A549 (cell line): ENCODE measurements around the gene LHX4. TPM values are rescaled to one million over a fixed set of nuclear protein-coding genes. Genes with fewer than 3 reads are reported as not detected.

ENCODE experiments used
- ATAC-seq, 2 experiments: fragments of 200-7000 bp in 1 of 2; fragments of >200 bp in 1 of 2; cut with Nextera tagmentation in 1 of 2; cut with Tn5 transposase in 1 of 2; 3 replicates each; pipeline versions ENCODE4 v1.8.0 to v1.9.1; 2018 to 2020; ENCODE audit warnings: mild to moderate bottlenecking in 1 of 2, moderate library complexity in 1 of 2
- CTCF ChIA-PET: fragments of 300-600 bp; sonication (Branson Sonifier 250); formaldehyde crosslinking; extraction: SDS; loops from one replicate; lab custom pipeline; 2021; ENCODE audit warnings: antibody characterized with exemption, inconsistent platforms; lab: Yijun Ruan, JAX
- POLR2A ChIA-PET: fragments of 350-600 bp; formaldehyde crosslinking; extraction: SDS; loops from one replicate; lab custom pipeline; 2021; ENCODE audit warnings: antibody characterized with exemption, inconsistent platforms; lab: Yijun Ruan, JAX
- DNase-seq, 2 experiments: peaks; one replicate each; pipeline versions ENCODE4 v3.0.0 to v3.0.0-alpha.2; 2011 to 2016; ENCODE audit warnings: low read depth in 1 of 2, low spot score in 1 of 2
- FAIRE-seq: peaks from 2 replicates; lab custom pipeline; 2011; peaks lifted over from hg19 to GRCh38; lab: Jason Lieb, UNC
- H3K27ac ChIP-seq, 2 experiments: fragments of >200 bp; sonication (Bioruptor Twin); formaldehyde crosslinking; 3 replicates each; pipeline ENCODE4 v1.5.1; 2016 to 2017
- H3K4me1 ChIP-seq: fragments of >200 bp; sonication (Bioruptor Twin); formaldehyde crosslinking; 3 replicates; pipeline ENCODE4 v1.6.1; 2016
- H3K4me2 ChIP-seq: fragments of >200 bp; sonication (Bioruptor Twin); formaldehyde crosslinking; 3 replicates; pipeline ENCODE4 v1.6.1; 2016
- H3K4me3 ChIP-seq: fragments of >200 bp; sonication (Bioruptor Twin); formaldehyde crosslinking; 3 replicates; pipeline ENCODE4 v1.5.1; 2016
- H3K9me3 ChIP-seq: fragments of >200 bp; sonication (Bioruptor Twin); formaldehyde crosslinking; 3 replicates; pipeline ENCODE4 v1.6.1; 2016
- ATOH8 ChIP-seq: fragments of 250-450 bp; sonication (Bioruptor Pico); IDR thresholded peaks from 2 replicates; pipeline ENCODE4 v1.5.0; 2020; ENCODE audit warnings: low read depth, mild to moderate bottlenecking, moderate library complexity
- CBX2 ChIP-seq: fragments of 200-600 bp; sonication (generic); IDR thresholded peaks from 2 replicates; pipeline ENCODE4 v1.6.1; 2016; ENCODE audit warnings: low read depth, mild to moderate bottlenecking, borderline replicate concordance
- CEBPB ChIP-seq, 2 experiments: fragments of >200 bp in 1 of 2; sonication (Bioruptor Twin) in 1 of 2; formaldehyde crosslinking in 1 of 2; IDR thresholded peaks; 2 replicates each; pipeline ENCODE4 v1.6.1; 2012 to 2016
- CTCF ChIP-seq: fragments of >200 bp; sonication (Bioruptor Twin); formaldehyde crosslinking; IDR thresholded peaks from 3 replicates; pipeline ENCODE4 v1.5.1; 2016
- EHMT2 ChIP-seq: fragments of 200-600 bp; sonication (generic); IDR thresholded peaks from 2 replicates; pipeline ENCODE4 v1.6.1; 2016; ENCODE audit warnings: antibody characterized with exemption, low read depth, mild to moderate bottlenecking, moderate library complexity
- ESRRA ChIP-seq: fragments of 150-350 bp; IDR thresholded peaks from 2 replicates; pipeline ENCODE4 v1.6.1; 2014; ENCODE audit warnings: mild to moderate bottlenecking, low read length, borderline replicate concordance
- HDAC2 ChIP-seq: fragments of 200-600 bp; sonication (generic); IDR thresholded peaks from 2 replicates; pipeline ENCODE4 v1.6.1; 2016
- HOXB13 ChIP-seq: fragments of 250-450 bp; sonication (Bioruptor Pico); IDR thresholded peaks from 2 replicates; pipeline ENCODE4 v1.5.0; 2020; ENCODE audit warnings: low read depth, mild to moderate bottlenecking, moderate library complexity
- HOXB5 ChIP-seq: fragments of 250-450 bp; sonication (Bioruptor Pico); IDR thresholded peaks from 2 replicates; pipeline ENCODE4 v1.5.0; 2020; ENCODE audit warnings: mild to moderate bottlenecking, moderate library complexity
- JUN ChIP-seq, 2 experiments: fragments of >200 bp; sonication (Bioruptor Twin); formaldehyde crosslinking; IDR thresholded peaks; 2 replicates in 1 of 2; 3 replicates in 1 of 2; pipeline ENCODE4 v1.6.1; 2016 to 2017
- KDM1A ChIP-seq: fragments of 200-600 bp; sonication (generic); IDR thresholded peaks from 2 replicates; pipeline ENCODE4 v1.6.1; 2016; ENCODE audit warnings: low read depth, mild to moderate bottlenecking
- KDM5A ChIP-seq: fragments of 200-600 bp; sonication (generic); IDR thresholded peaks from 2 replicates; pipeline ENCODE4 v1.6.1; 2016; ENCODE audit warnings: antibody characterized with exemption, mild to moderate bottlenecking
- MAFK ChIP-seq: fragments of 450-650 bp; IDR thresholded peaks from 2 replicates; pipeline ENCODE4 v1.6.1; 2014; ENCODE audit not compliant: partially characterized antibody
- MAX ChIP-seq: IDR thresholded peaks from 2 replicates; pipeline ENCODE4 v1.6.1; 2012
- NPAS2 ChIP-seq: fragments of 250-450 bp; sonication (Bioruptor Pico); IDR thresholded peaks from 2 replicates; pipeline ENCODE4 v1.8.0; 2022; ENCODE audit warnings: mild to moderate bottlenecking, moderate library complexity, borderline replicate concordance
- PBX3 ChIP-seq: IDR thresholded peaks from 2 replicates; pipeline ENCODE4 v1.6.1; 2012
- PHF8 ChIP-seq: fragments of 200-600 bp; sonication (generic); IDR thresholded peaks from 2 replicates; pipeline ENCODE4 v1.6.1; 2016; ENCODE audit warnings: low read depth, mild to moderate bottlenecking, antibody characterized with exemption, moderate library complexity, borderline replicate concordance
- RARB ChIP-seq: fragments of 250-450 bp; sonication (Bioruptor Pico); IDR thresholded peaks from 2 replicates; pipeline ENCODE4 v1.8.0; 2021; ENCODE audit warnings: mild to moderate bottlenecking, moderate library complexity
- REST ChIP-seq: fragments of 200-600 bp; sonication (generic); IDR thresholded peaks from 2 replicates; pipeline ENCODE4 v1.6.1; 2016; ENCODE audit warnings: antibody characterized with exemption, mild to moderate bottlenecking, moderate library complexity
- RNF2 ChIP-seq: fragments of 200-600 bp; sonication (generic); IDR thresholded peaks from 2 replicates; pipeline ENCODE4 v1.6.1; 2016; ENCODE audit warnings: low read depth, mild to moderate bottlenecking, antibody characterized with exemption, moderate library complexity, borderline replicate concordance
- ZFP36 ChIP-seq: fragments of 450-650 bp; IDR thresholded peaks from 2 replicates; pipeline ENCODE4 v1.6.1; 2014; ENCODE audit warnings: borderline replicate concordance; ENCODE audit not compliant: partially characterized antibody
- ZSCAN20 ChIP-seq: fragments of 250-450 bp; sonication (Bioruptor Pico); IDR thresholded peaks from 2 replicates; pipeline ENCODE4 v1.8.0; 2022; ENCODE audit warnings: mild to moderate bottlenecking, moderate library complexity
- WGBS: methylation state at CpG from one replicate; pipeline ENCODE4 v1.1.6; 2017; ENCODE audit errors: missing lambda C conversion rate; 5-methylcytosine and 5-hydroxymethylcytosine counted together
- polyA plus RNA-seq, 4 experiments: library from polyadenylated mRNA; depleted of rRNA in 3 of 4; stranded (reverse); fragments of >200 nt; fragmentation: RNase III in 1 of 4; extraction: RNeasy Plus Mini Kit Qiagen cat#74134 plus additional on column Dnase treatment in 1 of 4; gene quantifications; 2 replicates in 3 of 4; 3 replicates in 1 of 4; pipeline ENCODE4 v1.2.3, GENCODE V29; 2011 to 2017

The LHX4 gene
- polyA plus RNA-seq, 2 of the 4 experiments (the other 2 are of a cell fraction), result 0.62 to 0.80 TPM

- Histone ChIP-seq H3K27ac (no peak overlapping the region), H3K4me2 (no peak overlapping the region), H3K9me3 (no peaks in the 10 kb centered on the region), H3K4me3 (no peak overlapping the region)
- no peak for ATAC-seq
- POLR2A ChIA-PET, result no interaction called here
- WGBS, result 93% methylated on average over 11 of the region's 11 CpGs
- CTCF ChIA-PET, result interaction anchor here (1.4 to 11.1 kb wide), 4 partner anchors 22 to 225 kb away, joined by 3 to 102 read pairs (median 20); partner anchors contain the start of gene LHX4
- TF ChIP-seq CEBPB (IDR thresholded peaks at IDR 0.05) (no peak), HOXB5 (CRISPR knock-in tag) (no peak), RARB (CRISPR knock-in tag) (no peak)
- TF ChIP-seq, all 56 proteins: peak for 0
- FAIRE-seq, result no peak
- no peak for DNase-seq
- no peaks in the 10 kb centered on the region for H3K4me1 ChIP-seq
Measured at GRCh38 chr1:180254854-180255253, 24.8 kb downstream of the LHX4 start.

GRCh38 chr1:180255536-180256340 is 25.7 kb downstream of the LHX4 start:
- Histone ChIP-seq H3K4me1 (no peaks in the 10 kb centered on the region), H3K4me2 (no peak overlapping the region), H3K9me3 (no peaks in the 10 kb centered on the region), H3K4me3 (no peak overlapping the region), H3K27ac (no peak overlapping the region)
- ChIA-PET CTCF (interaction anchor here (11.1 kb wide), 1 partner anchor 224 kb away, joined by 102 read pairs; no protein-coding TSS in a partner anchor), POLR2A (no interaction called here)
- TF ChIP-seq JUN (IDR thresholded peaks at IDR 0.05) (no peak), RNF2 (no peak), EHMT2 (no peak), HOXB13 (CRISPR knock-in tag) (no peak), KDM1A (no peak), PBX3 (no peak)
- DNase-seq (no peak), ATAC-seq (no peak), FAIRE-seq (no peak)
- 80% methylated on average over 18 of the region's 18 CpGs for whole genome bisulfite sequencing

- Histone ChIP-seq H3K4me1 (no peaks in the 10 kb centered on the region), H3K27ac (no peak overlapping the region), H3K4me2 (no peak overlapping the region), H3K9me3 (no peaks in the 10 kb centered on the region), H3K4me3 (no peak overlapping the region)
- ATAC-seq, result no peak
- CTCF ChIA-PET, result interaction anchor here (0.7 to 11.1 kb wide), 3 partner anchors 34 to 224 kb away, joined by 3 to 102 read pairs (median 3); no protein-coding TSS in a partner anchor
- DNase-seq, result no peak
- WGBS, result 89% methylated on average over 14 of the region's 15 CpGs
- POLR2A ChIA-PET, result no interaction called here
- FAIRE-seq, result no peak
- no peak for TF ChIP-seq HOXB13 (CRISPR knock-in tag)
- no peak for TF ChIP-seq NPAS2
- no peak for TF ChIP-seq CTCF
- no peak for TF ChIP-seq RNF2
- TF ChIP-seq PHF8, result no peak
- TF ChIP-seq MAFK, result no peak
- no peak for TF ChIP-seq CBX2
- no peak for TF ChIP-seq ZFP36
- TF ChIP-seq ESRRA, result no peak
- no peak for TF ChIP-seq KDM5A
- TF ChIP-seq KDM1A, result no peak
- no peak for TF ChIP-seq HDAC2
- TF ChIP-seq MAX, result no peak
- TF ChIP-seq CEBPB (IDR thresholded peaks at IDR 0.05), result no peak
- TF ChIP-seq REST, result no peak
- TF ChIP-seq ATOH8 (CRISPR knock-in tag), result no peak
- TF ChIP-seq ZSCAN20, result no peak
Measured at GRCh38 chr1:180256341-180257027, 26.4 kb downstream of the LHX4 start.
